ENCODE measurements around the gene PSMB8.

GRCh38 chr6:32889533-32889932, 45.7 kb upstream of the PSMB8 start:
- TF ChIP-seq, protein P1, sequence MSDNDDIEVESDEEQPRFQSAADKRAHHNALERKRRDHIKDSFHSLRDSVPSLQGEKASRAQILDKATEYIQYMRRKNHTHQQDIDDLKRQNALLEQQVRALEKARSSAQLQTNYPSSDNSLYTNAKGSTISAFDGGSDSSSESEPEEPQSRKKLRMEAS (IDR thresholded peaks at IDR 0.05) = no peak
- no peak for TF ChIP-seq EZH2 (IDR thresholded peaks at IDR 0.05)
- TF ChIP-seq, protein P2, sequence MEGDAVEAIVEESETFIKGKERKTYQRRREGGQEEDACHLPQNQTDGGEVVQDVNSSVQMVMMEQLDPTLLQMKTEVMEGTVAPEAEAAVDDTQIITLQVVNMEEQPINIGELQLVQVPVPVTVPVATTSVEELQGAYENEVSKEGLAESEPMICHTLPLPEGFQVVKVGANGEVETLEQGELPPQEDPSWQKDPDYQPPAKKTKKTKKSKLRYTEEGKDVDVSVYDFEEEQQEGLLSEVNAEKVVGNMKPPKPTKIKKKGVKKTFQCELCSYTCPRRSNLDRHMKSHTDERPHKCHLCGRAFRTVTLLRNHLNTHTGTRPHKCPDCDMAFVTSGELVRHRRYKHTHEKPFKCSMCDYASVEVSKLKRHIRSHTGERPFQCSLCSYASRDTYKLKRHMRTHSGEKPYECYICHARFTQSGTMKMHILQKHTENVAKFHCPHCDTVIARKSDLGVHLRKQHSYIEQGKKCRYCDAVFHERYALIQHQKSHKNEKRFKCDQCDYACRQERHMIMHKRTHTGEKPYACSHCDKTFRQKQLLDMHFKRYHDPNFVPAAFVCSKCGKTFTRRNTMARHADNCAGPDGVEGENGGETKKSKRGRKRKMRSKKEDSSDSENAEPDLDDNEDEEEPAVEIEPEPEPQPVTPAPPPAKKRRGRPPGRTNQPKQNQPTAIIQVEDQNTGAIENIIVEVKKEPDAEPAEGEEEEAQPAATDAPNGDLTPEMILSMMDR (IDR thresholded peaks at IDR 0.05 in 2 of 3, conservative IDR thresholded peaks at IDR 0.05 in 1 of 3; ENCODE audit: borderline replicate concordance in 1 of 3, insufficient read depth in 1 of 3, low read depth in 2 of 3, low read length in 2 of 3) = no peak
- TF ChIP-seq JUND (IDR thresholded peaks at IDR 0.05) = no peak
- TF ChIP-seq POLR2A (IDR thresholded peaks at IDR 0.05; ENCODE audit: borderline replicate concordance, extremely low read depth, insufficient read depth, insufficient read length) = no peak

Measured in HCT116 (cell line).